Stimulated activated CD8-positive, alpha-beta memory T cell treated with anti-CD3 and anti-CD28 coated beads, Interleukin-12 subunit alpha, Interleukin-12 subunit beta, amount 100 ng/mL, for 4 hours (primary cell): ENCODE measurements around the gene FER1L5.

ENCODE experiments used
- DNase-seq: peaks from one replicate; pipeline ENCODE4 v3.0.0-alpha.2; 2020; ENCODE audit warnings: low read depth

The FER1L5 gene

GRCh38 chr2:96747061-96747617 is 104.6 kb downstream of the FER1L5 start:
- DNase-seq, result no peak

GRCh38 chr2:96751800-96752199 is 109.2 kb downstream of the FER1L5 start:
- DNase-seq, result no peak

- no peak for DNase-seq
Measured at GRCh38 chr2:96753661-96754282, 111.2 kb downstream of the FER1L5 start.

GRCh38 chr2:96754317-96754716 is 111.8 kb downstream of the FER1L5 start:
- DNase-seq, result no peak
